ENCODE measurements around the gene DENND2A.

DNA sequence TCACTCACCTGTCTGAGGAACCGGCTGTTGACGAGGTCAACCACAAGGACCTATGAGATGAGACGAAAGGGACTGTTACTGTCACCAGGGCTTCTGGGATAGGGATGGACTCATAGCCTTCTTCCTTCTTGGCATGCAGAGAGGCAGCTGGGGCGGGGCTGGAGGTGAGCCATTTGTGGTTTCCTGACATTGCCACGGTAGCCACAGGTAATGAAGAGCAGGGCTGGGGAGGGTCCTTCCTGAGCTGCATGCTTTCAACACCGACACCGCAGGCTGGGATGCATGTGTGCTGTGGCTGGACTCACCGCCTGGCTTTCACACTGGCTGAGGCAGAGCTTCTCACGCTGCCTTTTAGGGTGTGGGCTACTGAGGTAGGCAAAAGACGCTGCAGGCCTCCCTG, 114.9 kb downstream of the DENND2A start:
- TF ChIP-seq CTCF (conservative IDR thresholded peaks at IDR 0.05; ENCODE audit: low read depth, low read length): no peak
- TF ChIP-seq EZH2 (IDR thresholded peaks at IDR 0.05; ENCODE audit: borderline replicate concordance, low read depth, low read length, poor library complexity, severe bottlenecking): no peak
